Thoracic aorta (tissue), 2 donors: Measurements from ENCODE around the gene B2M. TPM values are rescaled to one million over a fixed set of nuclear protein-coding genes. Genes with fewer than 3 reads are reported as not detected.
"Not testable (repeated sequence)": the region's sequence is repeated elsewhere in the genome, so short reads cannot be mapped to it uniquely, and the experiment has no call there.

Experiments
- ATAC-seq: fragments of 150-250 bp; one replicate; pipeline ENCODE4 v1.8.0; 2017; ENCODE audit warnings: low read depth; ENCODE audit not compliant: insufficient number of reproducible peaks, low FRiP score
- DNase-seq: peaks from one replicate; pipeline ENCODE4 v3.0.0-alpha.2; 2020; ENCODE audit warnings: low spot score
- H3K27ac ChIP-seq, 2 donors: fragments of 200-600 bp; sonication (generic); 1 replicate in 1 of 2; 2 replicates in 1 of 2; pipeline ENCODE4 v1.5.1; 2016; ENCODE audit warnings: mild to moderate bottlenecking in 2 of 2, moderate library complexity in 2 of 2
- H3K27me3 ChIP-seq: fragments of 200-600 bp; sonication (generic); replicated peaks from 2 replicates; pipeline ENCODE4 v1.6.0; 2016; ENCODE audit warnings: mild to moderate bottlenecking; ENCODE audit not compliant: insufficient read depth
- H3K36me3 ChIP-seq: fragments of 200-600 bp; sonication (generic); one replicate; pipeline ENCODE4 v1.5.1; 2016
- H3K4me1 ChIP-seq, 2 donors: fragments of 200-600 bp; sonication (generic); 1 replicate in 1 of 2; 2 replicates in 1 of 2; pipeline versions ENCODE4 v1.5.1 to v1.6.0; 2016; ENCODE audit warnings: low read depth in 2 of 2, mild to moderate bottlenecking in 1 of 2; ENCODE audit not compliant: control insufficient read depth in 1 of 2
- H3K4me3 ChIP-seq: fragments of 200-600 bp; sonication (generic); 2 replicates; pipeline ENCODE4 v1.5.1; 2016; ENCODE audit warnings: mild to moderate bottlenecking
- H3K9me3 ChIP-seq: fragments of 200-600 bp; sonication (generic); 2 replicates; pipeline ENCODE4 v1.5.1; 2016
- CTCF ChIP-seq: fragments of 200-600 bp; sonication (generic); IDR thresholded peaks from one replicate; pipeline ENCODE4 v1.5.1; 2019; ENCODE audit warnings: antibody characterized with exemption
- total RNA-seq, 2 donors: library from RNA; depleted of rRNA; stranded (reverse); fragments of >200 nt; gene quantifications; one replicate each; pipeline versions ENCODE4 v1.1.0 to v1.2.3, GENCODE V29; 2016

B2M gene
- total RNA-seq, 2 donors from 2014 or later = 2,389 to 3,309 TPM

DNA sequence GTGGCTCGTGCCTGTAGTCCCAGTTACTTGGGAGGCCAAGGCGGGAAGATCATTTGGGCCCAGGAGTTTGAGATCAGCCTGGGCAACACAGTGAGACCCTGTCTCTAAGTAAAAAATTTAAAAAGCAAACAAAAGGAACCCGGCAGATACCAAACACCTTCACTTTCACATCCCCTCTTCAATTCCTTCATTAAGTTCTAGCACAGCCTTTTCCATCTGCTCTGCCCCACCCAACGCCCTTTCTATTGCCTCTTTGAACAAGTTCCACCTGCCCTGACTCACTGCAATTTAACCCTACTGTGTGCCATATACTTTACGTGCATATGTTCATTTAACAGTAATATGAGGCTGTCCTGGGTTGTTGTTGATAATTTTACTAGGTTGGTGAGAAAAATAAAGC, 35.4 kb upstream of the B2M start:
- TF ChIP-seq CTCF = no peak
- Histone ChIP-seq H3K27ac (no peak overlapping the region), H3K36me3 (no peaks in the 10 kb centered on the region), H3K4me1 (no peaks in the 10 kb centered on the region), H3K9me3 (no peaks in the 10 kb centered on the region), H3K4me3 (no peak overlapping the region), H3K27me3 (no peaks in the 10 kb centered on the region)
- DNase-seq = no peak
- ATAC-seq = no peak

DNA sequence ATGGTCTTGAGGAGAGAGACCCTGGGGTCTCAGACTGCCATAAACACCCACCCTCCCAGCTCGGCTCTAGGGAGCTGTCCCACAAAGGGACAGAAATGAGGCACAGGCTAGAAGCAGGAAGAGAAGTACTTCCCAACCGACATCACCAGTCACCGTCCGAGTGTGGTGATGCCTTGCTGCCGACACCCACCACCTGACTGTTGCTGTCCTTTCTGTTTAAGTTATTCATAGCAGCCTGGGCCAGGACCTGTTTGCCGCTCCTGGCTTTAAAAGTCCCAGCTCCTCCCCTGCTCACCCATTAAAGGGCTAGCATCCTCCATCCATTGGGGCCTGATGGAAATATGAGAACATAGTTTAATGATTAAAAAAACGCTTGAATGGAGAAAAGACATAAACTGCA, 34.6 kb upstream of the B2M start:
- ATAC-seq = no peak

GRCh38 chr15:44682211-44682610, 29.1 kb upstream of the B2M start:
- TF ChIP-seq CTCF = no peak
- no peak for ATAC-seq
- no peak overlapping the region for H3K27ac ChIP-seq
- H3K4me3 ChIP-seq = no peak overlapping the region
- DNase-seq = no peak
- no peaks in the 10 kb centered on the region for H3K27me3 ChIP-seq
- no peaks in the 10 kb centered on the region for H3K36me3 ChIP-seq
- no peaks in the 10 kb centered on the region for H3K4me1 ChIP-seq
- no peaks in the 10 kb centered on the region for H3K9me3 ChIP-seq

More for the DNA sequence above, 34.6 kb upstream of the B2M start:
- no peak overlapping the region for H3K4me3 ChIP-seq
- no peaks in the 10 kb centered on the region for H3K4me1 ChIP-seq
- no peaks in the 10 kb centered on the region for H3K36me3 ChIP-seq
- H3K9me3 ChIP-seq = no peaks in the 10 kb centered on the region
- no peak for DNase-seq
- TF ChIP-seq CTCF = no peak
- H3K27me3 ChIP-seq = no peaks in the 10 kb centered on the region
- H3K27ac ChIP-seq = no peak overlapping the region

- H3K27ac ChIP-seq = not testable (repeated sequence)
Observed at GRCh38 chr15:44682809-44683682, 28.3 kb upstream of the B2M start.

DNA sequence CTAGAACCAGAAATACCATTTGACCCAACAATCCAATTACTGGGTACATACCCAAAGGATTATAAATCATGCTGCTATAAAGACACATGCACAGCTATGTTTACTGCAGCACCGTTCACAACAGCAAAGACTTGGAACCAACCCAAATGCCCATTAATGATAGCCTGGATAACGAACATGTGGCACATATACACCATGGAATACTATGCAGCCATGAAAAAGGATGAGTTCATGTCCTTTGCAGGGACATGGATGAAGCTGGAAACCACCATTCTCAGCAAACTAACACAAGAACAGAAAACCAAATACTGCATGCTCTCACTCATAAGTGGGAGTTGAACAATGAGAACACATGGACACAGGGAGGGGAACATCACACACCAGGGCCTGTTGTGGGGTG, 22.0 kb upstream of the B2M start:
- not testable (repeated sequence) for H3K4me1 ChIP-seq, H3K4me3 ChIP-seq, H3K27me3 ChIP-seq, H3K36me3 ChIP-seq, ATAC-seq, H3K27ac ChIP-seq, DNase-seq, H3K9me3 ChIP-seq

More at GRCh38 chr15:44682809-44683682, 28.3 kb upstream of the B2M start:
- H3K9me3 ChIP-seq, H3K27me3 ChIP-seq, ATAC-seq, H3K4me1 ChIP-seq, H3K36me3 ChIP-seq, DNase-seq: not testable (repeated sequence)
- peak overlapping the region; percentile 15 for H3K4me3 ChIP-seq

DNA sequence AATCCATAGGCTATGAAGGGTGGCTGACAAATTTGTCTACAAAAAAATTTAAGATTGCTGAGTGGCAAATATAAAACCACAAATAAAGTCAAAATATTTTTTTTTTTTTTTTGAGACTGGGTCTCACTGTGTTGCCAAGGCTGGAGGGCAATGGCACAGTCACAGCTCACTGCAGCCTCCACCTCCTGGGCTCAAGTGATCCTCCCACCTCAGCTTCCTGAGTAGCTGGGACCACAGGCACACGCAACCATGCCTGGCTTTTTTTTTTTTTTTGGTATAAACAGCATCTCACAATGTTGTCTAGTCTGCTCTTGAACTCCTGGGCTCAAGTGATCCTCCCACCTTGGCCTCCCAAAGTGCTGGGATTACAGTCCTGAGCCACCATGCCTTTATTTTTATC, 21.1 kb upstream of the B2M start:
- not testable (repeated sequence) for ATAC-seq, H3K36me3 ChIP-seq, DNase-seq, H3K27ac ChIP-seq, H3K4me1 ChIP-seq, H3K27me3 ChIP-seq, H3K4me3 ChIP-seq, H3K9me3 ChIP-seq
